Dedifferentiated amniotic fluid mesenchymal stem cell (primary cell): ENCODE results near the gene HINT1.
"Not testable (repeated sequence)": the region's sequence is repeated elsewhere in the genome, so short reads cannot be mapped to it uniquely, and the experiment has no call there.

Experiments used
- DNase-seq: peaks from one replicate; pipeline ENCODE4 v3.0.0-alpha.2; 2016; ENCODE audit errors: extremely low spot score

Gene HINT1

GRCh38 chr5:131165119-131165727, at the start of gene HINT1:
Gene HINT1, minus strand, starts transcription at chr5:131165256. Its CDS starts 51 bp downstream, at chr5:131165205.
- peak; percentile 67 for DNase-seq

- DNase-seq, result no peak
Measured at GRCh38 chr5:131214609-131215227, 49.7 kb upstream of the HINT1 start.

DNA sequence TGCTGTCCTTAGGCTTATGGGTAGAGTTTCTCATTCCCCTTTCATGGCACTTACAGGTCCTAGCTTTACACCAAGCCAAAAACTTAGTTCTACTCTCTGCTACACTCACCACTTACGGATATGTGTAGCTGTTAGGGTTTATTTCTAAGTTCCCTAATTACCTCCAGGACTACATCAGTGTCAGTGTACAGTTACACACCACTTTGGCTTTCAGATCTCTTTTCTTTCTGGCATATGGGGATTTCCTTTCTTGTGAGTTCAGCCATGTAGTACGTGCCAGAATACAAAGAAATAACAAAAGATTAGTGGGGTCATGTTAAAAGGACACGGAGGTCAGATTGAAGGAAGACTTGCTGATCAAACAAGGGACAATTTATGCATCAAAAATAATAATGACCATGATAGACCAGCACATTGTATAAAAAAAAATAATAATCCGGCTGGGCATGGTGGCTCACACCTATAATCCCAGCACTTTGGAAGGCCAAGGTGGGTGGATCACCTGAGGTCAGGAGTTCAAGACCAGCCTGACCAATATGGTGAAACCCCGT, 47.5 kb upstream of the HINT1 start:
- DNase-seq, result no peak

- no peak for DNase-seq
Measured at GRCh38 chr5:131211669-131212068, 46.6 kb upstream of the HINT1 start.

- DNase-seq, result no peak
Measured at GRCh38 chr5:131210151-131210510, 45.1 kb upstream of the HINT1 start.

- DNase-seq, result no peak
Measured at GRCh38 chr5:131209506-131210150, 44.6 kb upstream of the HINT1 start.

GRCh38 chr5:131209175-131209505, 44.1 kb upstream of the HINT1 start:
- DNase-seq, result no peak

DNA sequence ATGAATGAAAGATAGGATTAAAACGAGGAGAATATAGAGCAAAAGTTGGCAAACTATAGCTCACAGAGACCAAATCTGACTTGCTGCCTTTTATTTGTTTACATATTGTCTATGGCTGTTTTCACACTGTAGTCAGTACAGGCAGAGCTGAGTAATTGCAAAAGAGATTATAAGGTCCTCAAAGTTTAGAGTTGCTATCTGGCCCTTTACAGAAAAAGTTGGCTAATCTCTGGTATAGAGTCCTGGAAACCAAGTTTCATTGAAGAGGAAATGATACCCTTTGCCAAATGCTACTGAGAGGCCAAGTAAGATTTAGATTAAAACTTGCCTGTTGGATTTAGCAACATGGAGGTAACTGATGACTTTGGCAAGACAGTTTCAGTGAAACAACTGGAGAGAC, 41.7 kb upstream of the HINT1 start:
- DNase-seq, result no peak

- DNase-seq, result no peak
Measured at GRCh38 chr5:131206061-131206460, 41.0 kb upstream of the HINT1 start.

- no peak for DNase-seq
Measured at GRCh38 chr5:131204964-131205363, 39.9 kb upstream of the HINT1 start.

DNA sequence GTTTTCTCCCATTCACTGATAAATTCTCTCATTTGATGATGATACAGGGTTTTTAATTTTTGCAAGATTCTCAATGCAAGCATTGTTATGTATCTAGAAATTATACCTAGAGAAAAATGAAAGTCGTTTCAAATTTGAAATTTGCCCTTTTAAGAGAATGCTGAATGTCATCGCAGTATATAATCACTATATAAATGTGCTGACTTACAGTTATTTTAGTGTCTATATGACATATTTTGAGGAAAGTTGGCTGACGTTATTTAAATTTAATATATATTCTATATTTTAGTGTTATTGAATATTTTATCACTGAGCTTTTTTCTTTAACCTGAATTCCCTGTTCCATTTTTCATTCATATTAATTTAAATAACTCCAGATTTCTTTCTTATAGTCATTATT, 35.5 kb upstream of the HINT1 start:
- no peak for DNase-seq

DNA sequence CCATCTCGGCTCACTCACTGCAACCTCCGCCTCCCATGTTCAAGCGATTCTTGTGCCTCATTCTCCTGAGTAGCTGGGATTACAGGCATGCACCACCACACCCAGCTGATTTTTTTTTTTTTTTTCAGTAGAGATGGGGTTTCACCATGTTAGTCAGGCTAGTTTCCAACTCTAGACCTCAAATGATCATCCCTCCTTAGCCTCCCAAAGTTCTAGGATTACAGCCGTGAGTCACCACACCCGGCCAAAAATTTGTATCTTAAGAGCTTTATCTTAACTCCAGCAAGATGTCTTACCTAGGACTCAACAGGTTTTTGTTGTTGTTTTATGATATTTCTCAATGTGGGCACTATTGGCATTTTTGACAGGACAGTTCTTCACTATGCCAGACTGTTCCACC, 33.6 kb upstream of the HINT1 start:
- DNase-seq, result peak; percentile 43

- DNase-seq, result no peak
Measured at GRCh38 chr5:131196331-131196730, 31.3 kb upstream of the HINT1 start.

DNA sequence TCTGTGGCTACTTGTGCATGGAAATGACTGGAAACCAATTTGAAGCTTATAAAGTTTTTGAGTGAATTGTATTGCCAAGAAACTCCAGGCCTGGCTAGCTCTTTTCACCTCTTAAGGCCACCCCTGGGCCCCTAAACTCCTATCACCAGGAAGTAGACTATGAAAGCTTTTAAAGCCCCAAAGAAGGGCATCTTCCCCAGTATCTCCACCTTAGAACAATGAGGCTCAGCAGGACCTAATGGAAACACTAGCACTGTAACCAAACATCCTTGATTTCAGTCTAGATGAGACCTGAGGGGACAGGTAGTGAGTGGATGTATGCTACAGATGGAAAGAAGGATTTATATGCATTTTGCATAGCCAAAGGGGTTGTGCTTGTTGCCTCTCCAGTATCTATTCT, 30.6 kb upstream of the HINT1 start:
- no peak for DNase-seq

DNA sequence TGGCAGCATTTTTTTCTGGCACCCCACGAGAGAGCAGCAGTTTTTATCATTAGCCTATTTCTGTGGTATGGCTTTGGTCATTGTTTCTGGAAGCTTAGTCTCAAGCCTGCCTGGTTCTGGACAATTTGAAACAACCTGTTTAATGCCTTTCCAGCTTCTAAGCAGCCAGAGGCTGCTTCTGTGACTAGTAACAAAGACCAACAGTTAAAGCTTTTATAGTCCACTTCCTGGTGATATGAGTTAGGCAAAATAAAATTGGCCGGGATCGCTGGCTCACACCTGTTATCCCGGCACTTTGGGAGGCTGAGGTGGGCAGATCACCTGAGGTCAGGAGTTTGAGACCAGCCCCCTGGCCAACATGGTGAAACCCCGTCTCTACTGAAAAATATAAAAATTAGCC, 29.7 kb upstream of the HINT1 start:
- no peak for DNase-seq

GRCh38 chr5:131193897-131194296, 28.8 kb upstream of the HINT1 start:
- not testable (repeated sequence) for DNase-seq

DNA sequence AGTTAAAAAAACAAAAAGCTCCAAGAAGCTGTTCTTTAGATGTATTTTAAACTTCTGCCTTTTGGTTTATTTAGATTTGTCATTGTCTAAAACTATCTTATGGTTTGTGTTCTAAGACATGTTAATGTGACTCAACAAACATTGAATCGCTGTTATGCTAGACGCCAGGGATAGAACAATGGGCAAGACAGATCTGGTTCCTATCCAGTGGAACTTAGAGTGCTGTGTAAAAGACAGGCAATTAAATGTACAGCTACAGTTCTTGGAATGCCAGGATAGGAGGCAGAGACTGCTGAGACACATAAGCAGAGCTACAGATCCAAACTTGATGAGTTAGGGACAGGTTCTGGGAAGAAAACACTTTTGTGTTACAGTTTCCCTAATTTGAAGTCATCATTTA, 28.1 kb upstream of the HINT1 start:
- no peak for DNase-seq

DNA sequence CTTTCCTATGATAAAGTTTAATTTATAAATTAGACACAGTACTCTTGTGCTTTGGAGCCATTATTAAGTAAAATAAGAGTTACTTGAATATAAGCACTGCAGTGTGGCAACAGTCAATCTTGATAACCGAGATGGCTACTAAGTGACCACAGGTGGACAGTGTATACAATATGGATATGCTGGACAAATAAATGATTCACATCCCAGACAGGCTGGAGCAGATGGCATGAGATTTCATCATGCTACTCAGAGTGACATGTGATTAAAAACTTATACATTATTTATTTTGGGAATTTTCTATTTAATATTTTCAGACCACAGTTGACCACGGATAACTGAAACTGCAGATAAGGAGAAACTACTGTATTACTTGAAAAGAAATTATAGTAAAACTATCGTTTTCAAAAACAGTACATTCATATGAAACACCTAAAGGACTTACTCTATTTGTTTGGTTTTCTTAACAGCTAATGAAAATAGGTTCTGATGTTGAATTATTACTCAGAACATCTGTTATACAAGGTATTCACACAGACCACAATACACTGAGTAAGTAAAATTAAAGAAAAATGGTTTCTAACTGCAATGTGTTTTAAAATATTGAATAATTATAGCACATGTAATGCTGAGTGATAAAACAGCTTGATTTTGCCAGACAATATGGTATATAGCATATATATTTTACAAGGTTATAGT, 21.7 kb upstream of the HINT1 start:
- DNase-seq, result peak; percentile 30

DNA sequence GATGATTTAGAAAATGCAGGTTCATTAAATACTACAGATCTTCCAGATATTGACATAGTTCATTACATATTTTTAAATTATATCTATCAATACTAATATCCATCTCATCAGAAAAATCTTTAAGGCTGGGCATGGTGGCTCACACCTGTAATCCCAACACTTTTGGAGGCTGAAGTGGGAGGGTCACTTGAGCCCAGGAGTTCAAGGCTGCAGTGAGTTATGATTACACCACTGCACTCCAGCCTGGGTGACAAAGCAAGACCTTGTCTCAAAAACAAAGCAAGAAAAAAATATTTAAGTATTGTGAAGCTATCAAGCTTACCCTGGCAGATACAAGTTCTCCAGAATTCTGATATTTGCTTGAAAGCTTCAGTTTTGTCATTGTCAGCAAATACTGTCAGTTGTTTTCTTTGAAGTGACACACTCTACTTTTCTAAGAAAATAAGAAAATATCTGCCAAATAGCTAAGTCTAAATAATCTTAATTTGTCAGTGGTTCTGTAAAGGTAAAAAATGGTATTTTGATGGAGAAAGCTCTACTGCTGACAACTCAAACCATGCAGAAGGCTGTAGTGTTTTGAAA, 20.6 kb upstream of the HINT1 start:
- DNase-seq, result no peak

GRCh38 chr5:131182839-131183238, 17.8 kb upstream of the HINT1 start:
- DNase-seq, result no peak

DNA sequence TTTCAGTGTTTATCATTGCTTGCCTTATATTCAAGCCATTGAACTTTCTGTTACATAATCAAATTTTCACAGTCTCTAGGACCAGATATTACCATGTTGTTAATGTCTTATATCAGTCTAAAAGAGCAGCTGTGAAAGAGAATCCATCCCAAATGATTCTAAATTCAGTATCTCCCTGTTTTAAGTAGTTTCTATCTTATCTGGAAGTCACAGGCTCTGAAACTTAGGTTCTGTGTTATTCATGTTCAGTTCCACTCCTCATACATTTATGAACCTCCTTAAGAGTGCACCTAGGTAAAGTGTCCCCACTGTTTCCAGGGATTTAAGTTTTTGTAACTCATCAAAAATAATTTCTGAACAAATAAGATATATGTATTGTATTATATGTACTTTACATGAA, 15.4 kb upstream of the HINT1 start:
- no peak for DNase-seq

- no peak for DNase-seq
Measured at GRCh38 chr5:131171276-131171810, 6.3 kb upstream of the HINT1 start.
